ENCODE data around the gene RTN3. TPM values are rescaled to one million over a fixed set of nuclear protein-coding genes. Genes with fewer than 3 reads are reported as not detected.

RTN3 gene
- total RNA-seq, 2 donors from 2014 or later = 64.4 to 96.3 TPM

DNA sequence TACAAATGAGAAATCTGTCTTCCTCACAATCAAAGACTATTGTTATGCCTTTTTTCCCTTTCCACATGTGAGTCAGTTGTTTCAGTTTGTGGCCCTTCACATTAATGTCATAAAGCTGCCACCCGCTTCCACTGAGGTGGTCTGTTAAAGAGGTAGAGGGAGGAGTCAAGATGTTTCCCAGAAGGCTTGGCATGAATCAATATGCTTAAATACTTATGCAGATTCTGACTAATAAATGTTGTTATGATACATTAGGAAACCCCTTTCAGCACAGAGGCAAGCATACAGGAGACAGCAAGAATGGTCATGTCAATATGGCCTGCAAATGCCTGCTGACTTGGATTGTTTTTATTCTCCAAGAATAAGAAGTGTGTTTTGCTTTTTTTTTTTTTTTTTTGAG, 6.5 kb downstream of the RTN3 start:
- H3K27me3 ChIP-seq = no peaks in the 10 kb centered on the region
- H3K36me3 ChIP-seq = no peaks in the 10 kb centered on the region
- no peak overlapping the region for H3K4me3 ChIP-seq
- no peak for DNase-seq (ENCODE audit: low spot score)
- H3K27ac ChIP-seq = no peak overlapping the region
- H3K4me1 ChIP-seq = peaks cover 0 to 30% of the 10 kb centered on the region in 2 donors
- TF ChIP-seq, protein P1, sequence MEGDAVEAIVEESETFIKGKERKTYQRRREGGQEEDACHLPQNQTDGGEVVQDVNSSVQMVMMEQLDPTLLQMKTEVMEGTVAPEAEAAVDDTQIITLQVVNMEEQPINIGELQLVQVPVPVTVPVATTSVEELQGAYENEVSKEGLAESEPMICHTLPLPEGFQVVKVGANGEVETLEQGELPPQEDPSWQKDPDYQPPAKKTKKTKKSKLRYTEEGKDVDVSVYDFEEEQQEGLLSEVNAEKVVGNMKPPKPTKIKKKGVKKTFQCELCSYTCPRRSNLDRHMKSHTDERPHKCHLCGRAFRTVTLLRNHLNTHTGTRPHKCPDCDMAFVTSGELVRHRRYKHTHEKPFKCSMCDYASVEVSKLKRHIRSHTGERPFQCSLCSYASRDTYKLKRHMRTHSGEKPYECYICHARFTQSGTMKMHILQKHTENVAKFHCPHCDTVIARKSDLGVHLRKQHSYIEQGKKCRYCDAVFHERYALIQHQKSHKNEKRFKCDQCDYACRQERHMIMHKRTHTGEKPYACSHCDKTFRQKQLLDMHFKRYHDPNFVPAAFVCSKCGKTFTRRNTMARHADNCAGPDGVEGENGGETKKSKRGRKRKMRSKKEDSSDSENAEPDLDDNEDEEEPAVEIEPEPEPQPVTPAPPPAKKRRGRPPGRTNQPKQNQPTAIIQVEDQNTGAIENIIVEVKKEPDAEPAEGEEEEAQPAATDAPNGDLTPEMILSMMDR (IDR thresholded peaks at IDR 0.05) = no peak
- H3K9me3 ChIP-seq = no peaks in the 10 kb centered on the region

GRCh38 chr11:63694596-63694995, 13.3 kb downstream of the RTN3 start:
- no peaks in the 10 kb centered on the region for H3K36me3 ChIP-seq
- no peaks in the 10 kb centered on the region for H3K9me3 ChIP-seq
- no peak overlapping the region for H3K4me3 ChIP-seq
- no peak overlapping the region for H3K27ac ChIP-seq
- TF ChIP-seq, protein P1 (IDR thresholded peaks at IDR 0.05) = no peak
- no peak for DNase-seq (ENCODE audit: low spot score)
- no peaks in the 10 kb centered on the region for H3K27me3 ChIP-seq
- peaks cover 0 to 11% of the 10 kb centered on the region in 2 donors for H3K4me1 ChIP-seq

GRCh38 chr11:63698976-63699733, 17.9 kb downstream of the RTN3 start:
- Histone ChIP-seq H3K27me3 (no peaks in the 10 kb centered on the region), H3K36me3 (no peaks in the 10 kb centered on the region), H3K9me3 (no peaks in the 10 kb centered on the region), H3K27ac (no peak overlapping the region), H3K4me1 (peaks cover 0 to 14% of the 10 kb centered on the region in 2 donors), H3K4me3 (no peak overlapping the region)
- DNase-seq (ENCODE audit: low spot score) = no peak
- TF ChIP-seq, protein P1 (IDR thresholded peaks at IDR 0.05) = no peak

DNA sequence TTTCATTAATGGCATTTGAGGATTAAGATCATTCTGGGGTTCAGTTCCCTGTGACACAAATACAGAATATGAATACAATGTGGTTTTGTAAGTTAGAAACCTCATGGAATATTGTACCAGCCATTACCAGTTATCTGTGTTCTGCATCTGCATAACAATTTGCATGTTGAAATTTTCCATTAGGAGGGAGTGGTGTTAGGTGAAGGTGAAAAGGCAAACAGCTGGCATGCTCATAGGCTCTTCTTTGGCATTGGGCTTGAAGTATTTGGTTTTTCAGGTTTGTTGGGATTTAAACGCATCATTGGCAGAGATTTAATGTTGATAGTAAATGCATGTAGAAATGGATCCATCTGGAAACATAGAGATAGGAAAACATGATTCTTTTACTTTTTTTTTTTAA, 18.6 kb downstream of the RTN3 start:
- no peak for DNase-seq (ENCODE audit: low spot score)
- Histone ChIP-seq H3K27me3 (no peaks in the 10 kb centered on the region), H3K36me3 (no peaks in the 10 kb centered on the region), H3K27ac (no peak overlapping the region), H3K4me3 (no peak overlapping the region), H3K9me3 (no peaks in the 10 kb centered on the region), H3K4me1 (peaks cover 0 to 14% of the 10 kb centered on the region in 2 donors)
- TF ChIP-seq, protein P1 (IDR thresholded peaks at IDR 0.05) = no peak

DNA sequence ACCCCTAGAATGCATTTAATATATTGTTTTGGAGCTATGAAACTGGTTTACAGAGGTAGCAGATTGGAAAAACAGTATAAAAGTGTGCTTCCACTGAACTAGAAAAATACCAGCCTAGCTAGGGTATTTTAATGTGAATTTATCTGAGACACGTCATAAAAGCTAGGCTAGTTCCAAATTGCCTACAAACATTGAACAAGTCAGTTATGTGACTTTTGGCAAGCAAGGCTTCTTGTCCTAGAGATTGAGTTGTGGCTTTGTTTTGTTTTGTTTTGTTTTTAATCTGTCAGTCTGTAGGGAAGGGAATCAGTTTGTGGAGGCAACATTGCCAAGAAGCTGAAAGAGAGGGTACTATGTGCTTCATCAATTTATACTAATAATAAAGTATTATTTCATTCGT, 24.2 kb downstream of the RTN3 start:
- Histone ChIP-seq H3K36me3 (no peaks in the 10 kb centered on the region), H3K27me3 (no peaks in the 10 kb centered on the region), H3K4me3 (no peak overlapping the region), H3K27ac (no peak overlapping the region), H3K4me1 (peaks cover 0 to 20% of the 10 kb centered on the region in 2 donors), H3K9me3 (no peaks in the 10 kb centered on the region)
- DNase-seq (ENCODE audit: low spot score) = no peak
- TF ChIP-seq, protein P1 (IDR thresholded peaks at IDR 0.05) = no peak

DNA sequence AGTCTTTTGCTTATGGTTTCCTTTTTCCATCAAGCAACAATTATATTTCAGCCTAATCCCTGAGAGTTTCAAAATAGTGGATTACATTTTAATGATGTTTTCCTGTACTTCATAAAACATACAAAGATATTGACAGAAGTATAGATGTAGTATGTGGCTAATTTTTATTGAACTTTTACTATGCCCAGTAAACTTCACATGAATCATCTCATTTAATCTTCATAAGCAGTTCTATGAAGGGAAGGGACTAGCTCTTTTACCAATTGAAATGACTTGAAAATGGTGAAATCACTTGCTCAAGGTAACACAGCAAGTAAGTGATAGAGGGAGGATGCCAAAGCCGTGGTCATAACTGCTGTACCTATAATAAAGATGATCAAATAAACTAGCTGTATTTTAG, 27.5 kb downstream of the RTN3 start:
- H3K27ac ChIP-seq = no peak overlapping the region
- peaks cover 0 to 25% of the 10 kb centered on the region in 2 donors for H3K4me1 ChIP-seq
- no peak for DNase-seq (ENCODE audit: low spot score)
- H3K27me3 ChIP-seq = no peaks in the 10 kb centered on the region
- H3K9me3 ChIP-seq = no peaks in the 10 kb centered on the region
- no peak overlapping the region for H3K4me3 ChIP-seq
- no peaks in the 10 kb centered on the region for H3K36me3 ChIP-seq
- TF ChIP-seq, protein P1 (IDR thresholded peaks at IDR 0.05) = no peak
